ENCODE measurements around the gene SYDE1. TPM values are rescaled to one million over a fixed set of nuclear protein-coding genes. Genes with fewer than 3 reads are reported as not detected.
"Not testable (repeated sequence)": the region's sequence is repeated elsewhere in the genome, so short reads cannot be mapped to it uniquely, and the experiment has no call there.

The SYDE1 gene
- total RNA-seq (under 1 TPM in 1 of 2 experiments, not detected in 1; 0.22 TPM), total RNA-seq (0 to 4.1 (median 0.13) reads per million in 172 experiments)
- polyA plus RNA-seq (2013, experiment 1 of 2) = 0.05 TPM
- polyA plus RNA-seq (2013, experiment 2 of 2) = 0.45 TPM

GRCh38 chr19:15107061-15108010 is at the start of gene SYDE1:
Gene SYDE1, plus strand, starts transcription at chr19:15107401. Its CDS starts 33 bp downstream, at chr19:15107434.
- H3K27me3 ChIP-seq (ENCODE audit: control insufficient read depth in 1 of 2, insufficient read depth in 2 of 2, low read length in 2 of 2) = peaks cover 7 to 10% of the 10 kb centered on the region in 2 experiments
- H3K9me3 Mint-ChIP-seq = peaks cover 8% of the 10 kb centered on the region
- peaks cover 17% of the 10 kb centered on the region for H3K4me1 Mint-ChIP-seq (ENCODE audit: low read depth)
- H3K27ac Mint-ChIP-seq = peak within 1 kb of the TSS; percentile 6
- H3K27me3 Mint-ChIP-seq = peaks cover 18% of the 10 kb centered on the region
- H3K36me3 Mint-ChIP-seq (ENCODE audit: low read depth) = no peaks in the 10 kb centered on the region
- H3K4me3 ChIP-seq (ENCODE audit: low read length) = peak within 1 kb of the TSS; percentile 32
- POLR2A ChIA-PET = interaction anchor here (0.6 to 1.4 kb wide), 2 partner anchors 17 to 417 kb away, joined by 3 to 4 read pairs; no protein-coding TSS in a partner anchor
- no peak for TF ChIP-seq CTCF (IDR thresholded peaks at IDR 0.05)
- peak in 3 of 14 experiments; percentile 19 to 23 (median 19) for DNase-seq
- no peaks in the 10 kb centered on the region for H3K36me3 ChIP-seq (ENCODE audit: insufficient read depth, low read length)
- CTCF ChIA-PET = no interaction called here
- H3K4me1 ChIP-seq (ENCODE audit: insufficient read depth, low read length) = peaks cover 16% of the 10 kb centered on the region
- ATAC-seq (ENCODE audit: poor library complexity) = peak; percentile 68
- H3K9me3 ChIP-seq (ENCODE audit: control insufficient read depth in 1 of 2, insufficient read depth in 1 of 2, low read length in 2 of 2) = peaks cover 22 to 29% of the 10 kb centered on the region in 2 experiments
- H3K4me3 Mint-ChIP-seq = peak within 1 kb of the TSS; percentile 86
- no peak within 1 kb of the TSS for H3K27ac ChIP-seq (ENCODE audit: low read depth in 1 of 2, low read length in 2 of 2)
- intact Hi-C loops (cut with DNase I, micrococcal nuclease) = no loop called here

- TF ChIP-seq CTCF (IDR thresholded peaks at IDR 0.05) = no peak
- ChIA-PET CTCF (no interaction called here), POLR2A (no interaction called here)
- Histone ChIP-seq H3K27ac (ENCODE audit: low read depth in 1 of 2, low read length in 2 of 2) (no peak overlapping the region), H3K36me3 (ENCODE audit: insufficient read depth, low read length) (no peaks in the 10 kb centered on the region), H3K9me3 (ENCODE audit: control insufficient read depth in 1 of 2, insufficient read depth in 1 of 2, low read length in 2 of 2) (no peaks in the 10 kb centered on the region), H3K4me3 (ENCODE audit: low read length) (no peak overlapping the region), H3K4me1 (ENCODE audit: insufficient read depth, low read length) (no peaks in the 10 kb centered on the region), H3K27me3 (ENCODE audit: control insufficient read depth in 1 of 2, insufficient read depth in 2 of 2, low read length in 2 of 2) (peaks cover 13 to 14% of the 10 kb centered on the region in 2 experiments)
- intact Hi-C loops (cut with DNase I, micrococcal nuclease) = no loop called here
- ATAC-seq (ENCODE audit: poor library complexity) (no peak), DNase-seq (no peak)
- Mint-ChIP-seq H3K4me3 (no peak overlapping the region), H3K4me1 (ENCODE audit: low read depth) (no peaks in the 10 kb centered on the region), H3K27me3 (peaks cover 70% of the 10 kb centered on the region), H3K27ac (no peak overlapping the region), H3K36me3 (ENCODE audit: low read depth) (no peaks in the 10 kb centered on the region), H3K9me3 (peaks cover 1% of the 10 kb centered on the region)
Observed at GRCh38 chr19:15062036-15062435, 45.2 kb upstream of the SYDE1 start.

GRCh38 chr19:15070386-15070785 is 36.8 kb upstream of the SYDE1 start:
- POLR2A ChIA-PET; H3K9me3 ChIP-seq (ENCODE audit: control insufficient read depth in 1 of 2, insufficient read depth in 1 of 2, low read length in 2 of 2); H3K4me3 ChIP-seq (ENCODE audit: low read length); intact Hi-C loops (cut with DNase I, micrococcal nuclease); H3K36me3 Mint-ChIP-seq (ENCODE audit: low read depth); ATAC-seq (ENCODE audit: poor library complexity); H3K27ac Mint-ChIP-seq; DNase-seq; H3K4me1 Mint-ChIP-seq (ENCODE audit: low read depth); H3K27me3 ChIP-seq (ENCODE audit: control insufficient read depth in 1 of 2, insufficient read depth in 2 of 2, low read length in 2 of 2); H3K9me3 Mint-ChIP-seq; CTCF ChIA-PET; H3K4me1 ChIP-seq (ENCODE audit: insufficient read depth, low read length); H3K27ac ChIP-seq (ENCODE audit: low read depth in 1 of 2, low read length in 2 of 2); H3K4me3 Mint-ChIP-seq; H3K36me3 ChIP-seq (ENCODE audit: insufficient read depth, low read length): not testable (repeated sequence)
- H3K27me3 Mint-ChIP-seq = peaks cover 24% of the 10 kb centered on the region

Data from CD4-positive, alpha-beta T cell (primary cell).